ENCODE data around the gene CLEC18C.
"Not testable (repeated sequence)": the region's sequence is repeated elsewhere in the genome, so short reads cannot be mapped to it uniquely, and the experiment has no call there.

- TF ChIP-seq CTCF (IDR thresholded peaks at IDR 0.05); HMGXB4 (CRISPR knock-in tag; IDR thresholded peaks at IDR 0.05); FOXP4 (CRISPR knock-in tag; IDR thresholded peaks at IDR 0.05); ZNF281 (CRISPR knock-in tag; IDR thresholded peaks at IDR 0.05); USF1 (CRISPR knock-in tag; IDR thresholded peaks at IDR 0.05); ATF2 (CRISPR knock-in tag; IDR thresholded peaks at IDR 0.05; ENCODE audit: borderline replicate concordance, low read depth); MAX (CRISPR knock-in tag; IDR thresholded peaks at IDR 0.05); FOXK1 (CRISPR knock-in tag; IDR thresholded peaks at IDR 0.05); JUN (CRISPR knock-in tag; IDR thresholded peaks at IDR 0.05); CREM (CRISPR knock-in tag; IDR thresholded peaks at IDR 0.05); E2F1 (CRISPR knock-in tag; IDR thresholded peaks at IDR 0.05): not testable (repeated sequence)
These were observed 24.0 kb downstream of the CLEC18C start for GRCh38 chr16:70197611-70198010.
